Measurements from ENCODE around the gene CCDC170.

Gene CCDC170

DNA sequence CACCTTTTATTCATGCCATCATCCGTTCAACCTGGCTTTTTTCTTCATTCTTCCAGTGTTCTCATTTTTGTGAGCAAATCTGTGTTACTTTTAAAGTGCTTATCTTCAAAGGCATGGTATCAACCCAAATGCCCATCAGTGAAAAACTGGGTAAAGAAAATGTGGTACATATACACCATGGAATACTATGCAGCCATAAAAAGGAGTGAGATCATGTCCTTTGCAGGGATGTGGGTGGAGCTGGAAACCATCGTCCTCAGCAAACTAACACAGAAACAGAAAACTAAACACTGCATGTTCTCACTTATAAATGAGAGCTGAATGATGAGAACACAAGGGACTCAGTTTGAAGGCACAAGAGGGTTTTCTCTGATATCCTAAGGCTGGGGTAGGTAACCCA is 130.3 kb downstream of the CCDC170 start:
- Histone ChIP-seq H3K9me2 (replicated peaks; ENCODE audit: low read depth, low read length) (no peaks in the 10 kb centered on the region), H3K27me3 (ENCODE audit: insufficient read depth, low read length, poor library complexity, severe bottlenecking) (no peaks in the 10 kb centered on the region), H3K9ac (ENCODE audit: low read depth, low read length, poor library complexity, severe bottlenecking) (no peak overlapping the region), H3K79me2 (ENCODE audit: insufficient read depth, low read length) (no peaks in the 10 kb centered on the region), H3K4me3 (ENCODE audit: low read length, poor library complexity, severe bottlenecking) (no peak overlapping the region), H3K36me3 (ENCODE audit: insufficient read depth, low read length) (no peaks in the 10 kb centered on the region), H2AFZ (ENCODE audit: low read length) (no peak overlapping the region), H3K4me1 (ENCODE audit: insufficient read depth, low read length, poor library complexity, severe bottlenecking) (peaks cover 15% of the 10 kb centered on the region), H3K9me3 (ENCODE audit: insufficient read depth, low read depth, low read length) (no peaks in the 10 kb centered on the region), H3F3A (ENCODE audit: low read depth) (no peaks in the 10 kb centered on the region), H4K20me1 (ENCODE audit: insufficient read depth, low read length, poor library complexity, severe bottlenecking) (no peaks in the 10 kb centered on the region), H3K4me2 (ENCODE audit: low read depth, low read length, poor library complexity, severe bottlenecking) (no peak overlapping the region)
- TF ChIP-seq EZH2phosphoT487 (IDR thresholded peaks at IDR 0.05; ENCODE audit: borderline replicate concordance) = no peak
- TF ChIP-seq, protein P1, sequence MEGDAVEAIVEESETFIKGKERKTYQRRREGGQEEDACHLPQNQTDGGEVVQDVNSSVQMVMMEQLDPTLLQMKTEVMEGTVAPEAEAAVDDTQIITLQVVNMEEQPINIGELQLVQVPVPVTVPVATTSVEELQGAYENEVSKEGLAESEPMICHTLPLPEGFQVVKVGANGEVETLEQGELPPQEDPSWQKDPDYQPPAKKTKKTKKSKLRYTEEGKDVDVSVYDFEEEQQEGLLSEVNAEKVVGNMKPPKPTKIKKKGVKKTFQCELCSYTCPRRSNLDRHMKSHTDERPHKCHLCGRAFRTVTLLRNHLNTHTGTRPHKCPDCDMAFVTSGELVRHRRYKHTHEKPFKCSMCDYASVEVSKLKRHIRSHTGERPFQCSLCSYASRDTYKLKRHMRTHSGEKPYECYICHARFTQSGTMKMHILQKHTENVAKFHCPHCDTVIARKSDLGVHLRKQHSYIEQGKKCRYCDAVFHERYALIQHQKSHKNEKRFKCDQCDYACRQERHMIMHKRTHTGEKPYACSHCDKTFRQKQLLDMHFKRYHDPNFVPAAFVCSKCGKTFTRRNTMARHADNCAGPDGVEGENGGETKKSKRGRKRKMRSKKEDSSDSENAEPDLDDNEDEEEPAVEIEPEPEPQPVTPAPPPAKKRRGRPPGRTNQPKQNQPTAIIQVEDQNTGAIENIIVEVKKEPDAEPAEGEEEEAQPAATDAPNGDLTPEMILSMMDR (conservative IDR thresholded peaks at IDR 0.05; ENCODE audit: low read length) = no peak

DNA sequence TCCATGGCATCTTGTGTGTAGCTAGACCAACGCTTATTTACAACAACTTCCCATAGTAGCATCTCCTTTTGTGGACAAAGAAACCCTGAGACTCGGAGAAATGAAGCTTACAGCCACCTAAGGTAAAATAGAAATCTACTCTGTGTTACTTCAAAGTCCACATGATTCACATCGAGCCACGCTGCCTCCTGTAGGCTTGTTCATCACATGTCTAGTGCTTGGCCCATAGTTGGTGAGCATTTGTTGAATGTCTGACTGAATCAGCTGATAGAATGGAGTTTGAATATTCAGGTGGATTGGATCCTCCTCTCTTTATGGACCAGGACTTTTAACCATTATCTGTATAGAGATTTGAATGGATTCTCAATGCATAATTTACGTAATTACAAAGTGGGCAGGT is 130.7 kb downstream of the CCDC170 start:
- no peaks in the 10 kb centered on the region for H3K9me3 ChIP-seq (ENCODE audit: insufficient read depth, low read depth, low read length)
- H3K27me3 ChIP-seq (ENCODE audit: insufficient read depth, low read length, poor library complexity, severe bottlenecking) = no peaks in the 10 kb centered on the region
- H3F3A ChIP-seq (ENCODE audit: low read depth) = no peaks in the 10 kb centered on the region
- no peaks in the 10 kb centered on the region for H3K79me2 ChIP-seq (ENCODE audit: insufficient read depth, low read length)
- no peak overlapping the region for H3K4me2 ChIP-seq (ENCODE audit: low read depth, low read length, poor library complexity, severe bottlenecking)
- no peaks in the 10 kb centered on the region for H3K36me3 ChIP-seq (ENCODE audit: insufficient read depth, low read length)
- H3K9ac ChIP-seq (ENCODE audit: low read depth, low read length, poor library complexity, severe bottlenecking) = no peak overlapping the region
- H3K9me2 ChIP-seq (replicated peaks; ENCODE audit: low read depth, low read length) = no peaks in the 10 kb centered on the region
- no peak overlapping the region for H2AFZ ChIP-seq (ENCODE audit: low read length)
- peaks cover 15% of the 10 kb centered on the region for H3K4me1 ChIP-seq (ENCODE audit: insufficient read depth, low read length, poor library complexity, severe bottlenecking)
- TF ChIP-seq, protein P1 (conservative IDR thresholded peaks at IDR 0.05; ENCODE audit: low read length) = peak; percentile 28
- TF ChIP-seq EZH2phosphoT487 (IDR thresholded peaks at IDR 0.05; ENCODE audit: borderline replicate concordance) = no peak
- H3K4me3 ChIP-seq (ENCODE audit: low read length, poor library complexity, severe bottlenecking) = no peak overlapping the region
- H4K20me1 ChIP-seq (ENCODE audit: insufficient read depth, low read length, poor library complexity, severe bottlenecking) = no peaks in the 10 kb centered on the region

- Histone ChIP-seq H3F3A (ENCODE audit: low read depth) (no peaks in the 10 kb centered on the region), H3K4me1 (ENCODE audit: insufficient read depth, low read length, poor library complexity, severe bottlenecking) (peaks cover 15% of the 10 kb centered on the region), H4K20me1 (ENCODE audit: insufficient read depth, low read length, poor library complexity, severe bottlenecking) (no peaks in the 10 kb centered on the region), H3K4me2 (ENCODE audit: low read depth, low read length, poor library complexity, severe bottlenecking) (no peak overlapping the region), H2AFZ (ENCODE audit: low read length) (no peak overlapping the region), H3K9ac (ENCODE audit: low read depth, low read length, poor library complexity, severe bottlenecking) (no peak overlapping the region), H3K27me3 (ENCODE audit: insufficient read depth, low read length, poor library complexity, severe bottlenecking) (no peaks in the 10 kb centered on the region), H3K9me3 (ENCODE audit: insufficient read depth, low read depth, low read length) (no peaks in the 10 kb centered on the region), H3K9me2 (replicated peaks; ENCODE audit: low read depth, low read length) (no peaks in the 10 kb centered on the region), H3K36me3 (ENCODE audit: insufficient read depth, low read length) (no peaks in the 10 kb centered on the region), H3K79me2 (ENCODE audit: insufficient read depth, low read length) (no peaks in the 10 kb centered on the region), H3K4me3 (ENCODE audit: low read length, poor library complexity, severe bottlenecking) (no peak overlapping the region)
- TF ChIP-seq, protein P1 (conservative IDR thresholded peaks at IDR 0.05; ENCODE audit: low read length) = no peak
- TF ChIP-seq EZH2phosphoT487 (IDR thresholded peaks at IDR 0.05; ENCODE audit: borderline replicate concordance) = no peak
Measured at GRCh38 chr6:151624900-151625536, 131.2 kb downstream of the CCDC170 start.

All from Loucy (cell line).